CD14-positive monocyte (primary cell): ENCODE data around the gene ZNF138. TPM values are rescaled to one million over a fixed set of nuclear protein-coding genes. Genes with fewer than 3 reads are reported as not detected.

Experiments
- DNase-seq, 3 donors: peaks; one replicate each; pipeline ENCODE4 v3.0.0-alpha.2; 2011 to 2022
- H2AFZ ChIP-seq: 2 replicates; pipeline ENCODE4 v1.6.0; 2012; ENCODE audit warnings: mild to moderate bottlenecking, low read depth, low read length, inconsistent platforms; ENCODE audit not compliant: insufficient read depth, poor library complexity, severe bottlenecking
- H3K27ac ChIP-seq, 2 donors: 1 replicate in 1 of 2; 2 replicates in 1 of 2; pipeline ENCODE4 v1.5.1; 2012 to 2013; ENCODE audit warnings: low read length in 2 of 2, control low read depth in 1 of 2, inconsistent platforms in 1 of 2, low read depth in 1 of 2, mild to moderate bottlenecking in 1 of 2
- H3K27me3 ChIP-seq, 2 donors: one replicate each; pipeline versions ENCODE4 v1.6.0 to v1.6.1; 2011 to 2013; ENCODE audit warnings: low read length in 2 of 2; ENCODE audit not compliant: control insufficient read depth in 2 of 2, insufficient read depth in 2 of 2
- H3K36me3 ChIP-seq, 2 donors: replicated peaks in 1 of 2; 1 replicate in 1 of 2; 2 replicates in 1 of 2; pipeline versions ENCODE4 v1.5.1 to v1.6.1; 2012 to 2013; ENCODE audit warnings: low read length in 2 of 2, control low read depth in 1 of 2, inconsistent platforms in 1 of 2, mild to moderate bottlenecking in 1 of 2; ENCODE audit not compliant: insufficient read depth in 2 of 2, control insufficient read depth in 1 of 2
- H3K4me1 ChIP-seq, 2 donors: 1 replicate in 1 of 2; 2 replicates in 1 of 2; pipeline versions ENCODE4 v1.5.1 to v1.6.1; 2012 to 2013; ENCODE audit warnings: low read length in 2 of 2, control low read depth in 1 of 2, inconsistent platforms in 1 of 2, mild to moderate bottlenecking in 1 of 2, moderate library complexity in 1 of 2; ENCODE audit not compliant: insufficient read depth in 2 of 2, control insufficient read depth in 1 of 2
- H3K4me2 ChIP-seq: replicated peaks from 2 replicates; pipeline ENCODE3; 2012; ENCODE audit warnings: low read length, moderate library complexity, mild to moderate bottlenecking; ENCODE audit not compliant: poor library complexity, severe bottlenecking; ENCODE audit errors: extremely low read depth
- H3K4me3 ChIP-seq, 3 experiments: fragments of 200-600 bp in 1 of 3; sonication (generic) in 1 of 3; replicated peaks in 1 of 3; 1 replicate in 2 of 3; 2 replicates in 1 of 3; pipeline ENCODE4 v1.5.1; 2011 to 2013; ENCODE audit warnings: low read length in 3 of 3, mild to moderate bottlenecking in 3 of 3, control low read depth in 2 of 3, low read depth in 2 of 3, inconsistent platforms in 1 of 3, moderate library complexity in 1 of 3
- H3K79me2 ChIP-seq: 2 replicates; pipeline ENCODE4 v1.6.0; 2012; ENCODE audit warnings: mild to moderate bottlenecking, control low read depth, inconsistent platforms, low read length, moderate library complexity; ENCODE audit not compliant: insufficient read depth
- H3K9ac ChIP-seq: 2 replicates; pipeline ENCODE4 v1.6.0; 2017; ENCODE audit warnings: low read length, mild to moderate bottlenecking; ENCODE audit not compliant: insufficient read depth, poor library complexity, severe bottlenecking
- H3K9me3 ChIP-seq, 2 donors: replicated peaks in 1 of 2; 1 replicate in 1 of 2; 2 replicates in 1 of 2; pipeline versions ENCODE4 v1.5.1 to v1.6.1; 2012 to 2013; ENCODE audit warnings: low read length in 2 of 2, control low read depth in 1 of 2; ENCODE audit not compliant: control insufficient read depth in 1 of 2, insufficient read depth in 1 of 2
- H4K20me1 ChIP-seq: 2 replicates; pipeline ENCODE4 v1.6.0; 2012; ENCODE audit warnings: mild to moderate bottlenecking, low read length, control low read depth, moderate library complexity; ENCODE audit not compliant: insufficient read depth
- H3K27ac Mint-ChIP-seq, 7 donors: one replicate each; pipeline ENCODE4 v1.8.0; 2020; ENCODE audit warnings: mild to moderate bottlenecking in 7 of 7, mixed read lengths in 7 of 7, moderate library complexity in 6 of 7, inconsistent platforms in 2 of 7
- H3K27me3 Mint-ChIP-seq, 3 donors: one replicate each; pipeline ENCODE4 v1.8.0; 2021 to 2022; ENCODE audit warnings: low read depth in 3 of 3, mild to moderate bottlenecking in 3 of 3, mixed read lengths in 3 of 3, moderate library complexity in 3 of 3, inconsistent platforms in 1 of 3
- H3K36me3 Mint-ChIP-seq, 2 donors: one replicate each; pipeline ENCODE4 v1.8.0; 2020; ENCODE audit warnings: mixed read lengths in 2 of 2, inconsistent platforms in 1 of 2, mild to moderate bottlenecking in 1 of 2
- H3K4me1 Mint-ChIP-seq: one replicate; pipeline ENCODE4 v1.8.0; 2020; ENCODE audit warnings: mild to moderate bottlenecking, mixed read lengths
- H3K4me3 Mint-ChIP-seq, 2 donors: one replicate each; pipeline ENCODE4 v1.8.0; 2020; ENCODE audit warnings: mild to moderate bottlenecking in 2 of 2, mixed read lengths in 2 of 2, moderate library complexity in 1 of 2
- H3K9me3 Mint-ChIP-seq, 7 donors: one replicate each; pipeline ENCODE4 v1.8.0; 2020 to 2022; ENCODE audit warnings: mixed read lengths in 7 of 7, mild to moderate bottlenecking in 6 of 7, moderate library complexity in 6 of 7, inconsistent platforms in 2 of 7
- WGBS: methylation state at CpG from one replicate; pipeline ENCODE4 v1.1.5; 2013; ENCODE audit warnings: missing lambda C conversion rate; ENCODE audit not compliant: insufficient coverage; 5-methylcytosine and 5-hydroxymethylcytosine counted together
- intact Hi-C, 2 donors: fragments of 100-400 bp; cut with micrococcal nuclease; formaldehyde crosslinking; loops; one replicate each; pipeline versions ENCODE4 v1.15.0 to v1.15.1; 2023
- polyA plus RNA-seq, 3 donors: library from polyadenylated mRNA; depleted of rRNA in 1 of 3; unstranded in 2 of 3; stranded (reverse) in 1 of 3; fragments of 300-500 nt in 2 of 3; fragments of >200 nt in 1 of 3; fragmentation: Illumina TruSeq in 2 of 3; gene quantifications; 1 replicate in 2 of 3; 2 replicates in 1 of 3; pipeline ENCODE4 v1.2.3, GENCODE V29; 2012 to 2021
- TF ChIP-seq, protein P1 (sequence below): fragments of 200-600 bp; IDR thresholded peaks from one replicate; pipeline ENCODE4 v1.8.0; 2022; ENCODE audit warnings: antibody characterized with exemption, mild to moderate bottlenecking

ZNF138 gene
- polyA plus RNA-seq, 3 donors = 0.89 to 1.1 (median 1.1) TPM

DNA sequence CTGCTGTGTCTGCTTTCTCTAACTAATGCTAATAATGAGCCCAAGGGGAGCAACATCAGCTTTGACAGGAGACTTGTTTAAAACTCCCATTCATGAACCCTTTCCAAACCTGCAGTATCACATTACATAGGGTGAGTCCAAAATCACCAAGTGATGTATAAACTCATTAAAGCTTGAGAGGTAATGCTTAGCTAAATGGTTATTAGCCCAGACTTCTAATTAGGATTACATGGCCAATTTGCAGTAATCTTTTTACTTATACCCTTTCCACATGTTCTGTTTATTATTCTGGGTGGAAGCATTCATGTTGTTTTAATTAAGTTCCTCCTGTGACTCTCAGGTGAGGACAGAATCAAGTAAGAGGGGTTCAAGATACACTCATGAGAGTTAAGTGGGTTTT is 17.5 kb downstream of the ZNF138 start:
- Mint-ChIP-seq H3K9me3 (peaks cover 10 to 41% (median 31%) of the 10 kb centered on the region in 7 donors), H3K27ac (no peak overlapping the region), H3K4me3 (no peak overlapping the region), H3K4me1 (no peaks in the 10 kb centered on the region), H3K27me3 (no peaks in the 10 kb centered on the region), H3K36me3 (peaks cover 18 to 27% of the 10 kb centered on the region in 2 donors)
- intact Hi-C loops = no loop called here
- no peak overlapping the region for H3K9ac ChIP-seq
- no peaks in the 10 kb centered on the region for H3K4me1 ChIP-seq
- H4K20me1 ChIP-seq = no peaks in the 10 kb centered on the region
- no peak overlapping the region for H2AFZ ChIP-seq
- H3K27ac ChIP-seq = no peak overlapping the region
- H3K4me3 ChIP-seq = no peak overlapping the region
- H3K4me2 ChIP-seq = no peak overlapping the region
- TF ChIP-seq, protein P1, sequence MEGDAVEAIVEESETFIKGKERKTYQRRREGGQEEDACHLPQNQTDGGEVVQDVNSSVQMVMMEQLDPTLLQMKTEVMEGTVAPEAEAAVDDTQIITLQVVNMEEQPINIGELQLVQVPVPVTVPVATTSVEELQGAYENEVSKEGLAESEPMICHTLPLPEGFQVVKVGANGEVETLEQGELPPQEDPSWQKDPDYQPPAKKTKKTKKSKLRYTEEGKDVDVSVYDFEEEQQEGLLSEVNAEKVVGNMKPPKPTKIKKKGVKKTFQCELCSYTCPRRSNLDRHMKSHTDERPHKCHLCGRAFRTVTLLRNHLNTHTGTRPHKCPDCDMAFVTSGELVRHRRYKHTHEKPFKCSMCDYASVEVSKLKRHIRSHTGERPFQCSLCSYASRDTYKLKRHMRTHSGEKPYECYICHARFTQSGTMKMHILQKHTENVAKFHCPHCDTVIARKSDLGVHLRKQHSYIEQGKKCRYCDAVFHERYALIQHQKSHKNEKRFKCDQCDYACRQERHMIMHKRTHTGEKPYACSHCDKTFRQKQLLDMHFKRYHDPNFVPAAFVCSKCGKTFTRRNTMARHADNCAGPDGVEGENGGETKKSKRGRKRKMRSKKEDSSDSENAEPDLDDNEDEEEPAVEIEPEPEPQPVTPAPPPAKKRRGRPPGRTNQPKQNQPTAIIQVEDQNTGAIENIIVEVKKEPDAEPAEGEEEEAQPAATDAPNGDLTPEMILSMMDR = no peak
- no peak for DNase-seq
- peaks cover 17 to 45% of the 10 kb centered on the region in 2 donors for H3K9me3 ChIP-seq
- no peaks in the 10 kb centered on the region for H3K79me2 ChIP-seq
- no peaks in the 10 kb centered on the region for H3K27me3 ChIP-seq
- peaks cover 0 to 12% of the 10 kb centered on the region in 2 donors for H3K36me3 ChIP-seq

DNA sequence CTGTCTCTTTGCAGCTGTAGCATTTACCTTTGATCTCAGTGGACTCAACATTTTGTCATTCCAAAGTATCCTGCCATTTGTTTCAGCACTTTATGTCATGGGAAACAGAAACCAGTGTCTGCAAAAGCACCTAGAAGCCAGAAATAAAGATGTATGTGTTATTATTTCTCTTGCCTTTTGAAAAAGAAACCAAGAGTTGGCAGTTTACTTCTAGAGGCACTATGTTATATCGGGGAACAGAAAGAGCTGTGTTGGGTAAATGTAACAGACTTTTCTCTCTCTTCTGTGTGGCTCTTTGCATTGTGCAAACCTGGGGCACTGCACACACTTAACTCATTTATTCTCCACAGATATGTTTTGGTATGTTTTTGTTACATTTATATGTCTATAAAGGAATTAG is 36.7 kb downstream of the ZNF138 start:
- Histone ChIP-seq H3K4me1 (no peaks in the 10 kb centered on the region), H3K9me3 (peaks cover 35 to 63% of the 10 kb centered on the region in 2 donors), H3K36me3 (no peaks in the 10 kb centered on the region), H3K4me2 (no peak overlapping the region), H3K9ac (no peak overlapping the region), H2AFZ (no peak overlapping the region), H3K27me3 (no peaks in the 10 kb centered on the region), H3K79me2 (no peaks in the 10 kb centered on the region), H4K20me1 (no peaks in the 10 kb centered on the region), H3K4me3 (no peak overlapping the region), H3K27ac (no peak overlapping the region)
- TF ChIP-seq, protein P1 = no peak
- Mint-ChIP-seq H3K27ac (no peak overlapping the region), H3K36me3 (peaks cover 8 to 16% of the 10 kb centered on the region in 2 donors), H3K9me3 (peaks cover 21 to 61% (median 38%) of the 10 kb centered on the region in 7 donors), H3K27me3 (no peaks in the 10 kb centered on the region), H3K4me1 (no peaks in the 10 kb centered on the region), H3K4me3 (no peak overlapping the region)
- WGBS = no CpG with 5 or more reads among the region's 1 CpG
- intact Hi-C loops = no loop called here
- no peak for DNase-seq
